Measurements from ENCODE around the gene FZR1. TPM values are rescaled to one million over a fixed set of nuclear protein-coding genes. Genes with fewer than 3 reads are reported as not detected.

The FZR1 gene
- total and polyA plus RNA-seq, 2 of the 4 experiments (the other 2 are of a cell fraction): 21.5 to 47.8 TPM

GRCh38 chr19:3533563-3534216, 27.6 kb downstream of the FZR1 start:
- H3K4me2 ChIP-seq (ENCODE audit: low read depth, low read length): no peak overlapping the region
- H2AK5ac ChIP-seq (ENCODE audit: low read depth, low read length): no peak overlapping the region
- H3K4ac ChIP-seq (ENCODE audit: low read depth, low read length): no peak overlapping the region
- no peak overlapping the region for H3K23ac ChIP-seq (ENCODE audit: low read depth, low read length)
- H3K14ac ChIP-seq (replicated peaks; ENCODE audit: low read depth, low read length): no peak overlapping the region
- H3K36me3 ChIP-seq (ENCODE audit: control insufficient read depth, insufficient read depth, low read length): peaks cover 61% of the 10 kb centered on the region
- DNase-seq (no peak), ATAC-seq (ENCODE audit: low read depth) (no peak)
- no peak overlapping the region for H3K18ac ChIP-seq (ENCODE audit: low read depth, low read length)
- no peaks in the 10 kb centered on the region for H3K9me3 ChIP-seq (ENCODE audit: control insufficient read depth, insufficient read depth, low read length)
- H3K4me3 ChIP-seq (ENCODE audit: insufficient read depth, low read depth, low read length): no peak overlapping the region
- CTCF ChIA-PET: no interaction called here
- no peak overlapping the region for H2BK5ac ChIP-seq (ENCODE audit: low read depth, low read length, poor library complexity, severe bottlenecking)
- no peaks in the 10 kb centered on the region for H3K4me1 ChIP-seq (ENCODE audit: control insufficient read depth, insufficient read depth, low read length)
- WGBS, 2 experiments (ENCODE audit: extremely low coverage in 2 of 2, insufficient read length in 1 of 2): 89% methylated on average over 6 of the region's 12 CpGs; no CpG with 5 or more reads in 1 of the 2 experiments
- no peak overlapping the region for H4K5ac ChIP-seq (ENCODE audit: low read depth, low read length)
- in situ Hi-C loops (cut with MboI; ENCODE audit: low sequenced_read_pairs): no loop called here
- H2BK120ac ChIP-seq (ENCODE audit: low read depth, low read length): no peak overlapping the region
- no peak overlapping the region for H3K9ac ChIP-seq (ENCODE audit: low read depth, low read length)
- intact Hi-C loops (cut with micrococcal nuclease): no loop called here
- TF ChIP-seq MAFK (IDR thresholded peaks at IDR 0.05; ENCODE audit: low read depth, low read length) (no peak), POLR2A (IDR thresholded peaks at IDR 0.05; ENCODE audit: low read depth, low read length) (no peak), RFX5 (IDR thresholded peaks at IDR 0.05; ENCODE audit: low read depth, low read length) (no peak), ELK1 (IDR thresholded peaks at IDR 0.05; ENCODE audit: borderline replicate concordance, low read depth, low read length) (no peak), FOS (IDR thresholded peaks at IDR 0.05; ENCODE audit: low read depth, low read length) (no peak), SMC3 (IDR thresholded peaks at IDR 0.05; ENCODE audit: low read depth, low read length) (no peak), NFE2L2 (IDR thresholded peaks at IDR 0.05; ENCODE audit: low read depth, low read length) (no peak), BHLHE40 (IDR thresholded peaks at IDR 0.05; ENCODE audit: low read depth, low read length) (no peak), MXI1 (IDR thresholded peaks at IDR 0.05; ENCODE audit: borderline replicate concordance, low read depth, low read length) (no peak), RAD21 (IDR thresholded peaks at IDR 0.05; ENCODE audit: low read length) (no peak), CEBPB (IDR thresholded peaks at IDR 0.05; ENCODE audit: low read depth, low read length) (no peak)
- TF ChIP-seq, protein P1, sequence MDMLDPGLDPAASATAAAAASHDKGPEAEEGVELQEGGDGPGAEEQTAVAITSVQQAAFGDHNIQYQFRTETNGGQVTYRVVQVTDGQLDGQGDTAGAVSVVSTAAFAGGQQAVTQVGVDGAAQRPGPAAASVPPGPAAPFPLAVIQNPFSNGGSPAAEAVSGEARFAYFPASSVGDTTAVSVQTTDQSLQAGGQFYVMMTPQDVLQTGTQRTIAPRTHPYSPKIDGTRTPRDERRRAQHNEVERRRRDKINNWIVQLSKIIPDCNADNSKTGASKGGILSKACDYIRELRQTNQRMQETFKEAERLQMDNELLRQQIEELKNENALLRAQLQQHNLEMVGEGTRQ (IDR thresholded peaks at IDR 0.05; ENCODE audit: low read depth, low read length): no peak
- TF ChIP-seq, protein P2, sequence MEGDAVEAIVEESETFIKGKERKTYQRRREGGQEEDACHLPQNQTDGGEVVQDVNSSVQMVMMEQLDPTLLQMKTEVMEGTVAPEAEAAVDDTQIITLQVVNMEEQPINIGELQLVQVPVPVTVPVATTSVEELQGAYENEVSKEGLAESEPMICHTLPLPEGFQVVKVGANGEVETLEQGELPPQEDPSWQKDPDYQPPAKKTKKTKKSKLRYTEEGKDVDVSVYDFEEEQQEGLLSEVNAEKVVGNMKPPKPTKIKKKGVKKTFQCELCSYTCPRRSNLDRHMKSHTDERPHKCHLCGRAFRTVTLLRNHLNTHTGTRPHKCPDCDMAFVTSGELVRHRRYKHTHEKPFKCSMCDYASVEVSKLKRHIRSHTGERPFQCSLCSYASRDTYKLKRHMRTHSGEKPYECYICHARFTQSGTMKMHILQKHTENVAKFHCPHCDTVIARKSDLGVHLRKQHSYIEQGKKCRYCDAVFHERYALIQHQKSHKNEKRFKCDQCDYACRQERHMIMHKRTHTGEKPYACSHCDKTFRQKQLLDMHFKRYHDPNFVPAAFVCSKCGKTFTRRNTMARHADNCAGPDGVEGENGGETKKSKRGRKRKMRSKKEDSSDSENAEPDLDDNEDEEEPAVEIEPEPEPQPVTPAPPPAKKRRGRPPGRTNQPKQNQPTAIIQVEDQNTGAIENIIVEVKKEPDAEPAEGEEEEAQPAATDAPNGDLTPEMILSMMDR (conservative IDR thresholded peaks at IDR 0.05; ENCODE audit: low read depth, low read length): no peak
- no peaks in the 10 kb centered on the region for H3K27me3 ChIP-seq (ENCODE audit: control insufficient read depth, insufficient read depth, low read length)
- peaks cover 22% of the 10 kb centered on the region for H4K20me1 ChIP-seq (ENCODE audit: insufficient read depth, low read length)
- H3K27ac ChIP-seq (ENCODE audit: insufficient read depth, low read length): no peak overlapping the region
- peaks cover 3 to 25% of the 10 kb centered on the region in 2 experiments; a peak in 3 of 4 replicates for H3K79me1 ChIP-seq (ENCODE audit: low read depth in 1 of 2, low read length in 2 of 2)
- no peak overlapping the region for H2BK15ac ChIP-seq (ENCODE audit: low read depth, low read length)
- no peak overlapping the region for H4K91ac ChIP-seq (ENCODE audit: insufficient read depth, low read depth, low read length)
- BruUV-seq (replicated peaks): no TSS peak
- H2AK9ac ChIP-seq (replicated peaks; ENCODE audit: low read depth, low read length, poor library complexity): no peak overlapping the region
- H2AFZ ChIP-seq (replicated peaks; ENCODE audit: low read length, poor library complexity): no peak overlapping the region
- no peak overlapping the region for H2BK20ac ChIP-seq (ENCODE audit: low read depth, low read length)
- H3K9me1 ChIP-seq (ENCODE audit: insufficient read depth, low read length): 0 out of 2 replicates have a peak, but pooled peaks cover 2% of the 10 kb centered on the region
- dilution Hi-C loops (cut with HindIII; ENCODE audit: low sequenced_read_pairs, unreplicated experiment): no loop called here
- POLR2A ChIA-PET (ENCODE audit: unreplicated experiment): no interaction called here
- no peak overlapping the region for H3K56ac ChIP-seq (ENCODE audit: extremely low read depth, insufficient read depth, low read length)
- no peak overlapping the region for H4K8ac ChIP-seq (ENCODE audit: low read depth in 2 of 2, low read length in 2 of 2)

All from IMR-90 (cell line).